Loucy (cell line): Measurements from ENCODE around the gene CLDN9.

Experiments used
- H2AFZ ChIP-seq: fragments of 200-600 bp; sonication (generic); 2 replicates; pipeline ENCODE4 v1.6.0; 2016; ENCODE audit warnings: antibody characterized with exemption, mild to moderate bottlenecking, low read length, moderate library complexity
- H3F3A ChIP-seq: fragments of 200-600 bp; 2 replicates; pipeline ENCODE4 v1.6.0; 2016; ENCODE audit warnings: antibody characterized with exemption, low read depth, mild to moderate bottlenecking
- H3K27me3 ChIP-seq: fragments of 200-600 bp; sonication (generic); 2 replicates; pipeline ENCODE4 v1.6.1; 2014; ENCODE audit warnings: low read length, mild to moderate bottlenecking; ENCODE audit not compliant: insufficient read depth, poor library complexity, severe bottlenecking
- H3K36me3 ChIP-seq: fragments of 200-600 bp; sonication (generic); 2 replicates; pipeline ENCODE4 v1.6.1; 2016; ENCODE audit warnings: low read length; ENCODE audit not compliant: insufficient read depth
- H3K4me1 ChIP-seq: fragments of 200-600 bp; sonication (generic); 2 replicates; pipeline ENCODE4 v1.5.1; 2014; ENCODE audit warnings: low read length, mild to moderate bottlenecking; ENCODE audit not compliant: insufficient read depth, poor library complexity, severe bottlenecking
- H3K4me2 ChIP-seq: fragments of 200-600 bp; sonication (generic); 2 replicates; pipeline ENCODE4 v1.6.0; 2014; ENCODE audit warnings: antibody characterized with exemption, low read length, low read depth, mild to moderate bottlenecking; ENCODE audit not compliant: poor library complexity, severe bottlenecking
- H3K4me3 ChIP-seq: fragments of 200-600 bp; sonication (generic); 2 replicates; pipeline ENCODE4 v1.5.1; 2014; ENCODE audit warnings: low read length, mild to moderate bottlenecking, mixed read lengths; ENCODE audit not compliant: poor library complexity, severe bottlenecking
- H3K79me2 ChIP-seq: fragments of 200-600 bp; sonication (generic); 2 replicates; pipeline ENCODE4 v1.6.1; 2014; ENCODE audit warnings: low read length; ENCODE audit not compliant: insufficient read depth
- H3K9ac ChIP-seq: fragments of 200-600 bp; sonication (generic); 2 replicates; pipeline ENCODE4 v1.6.0; 2014; ENCODE audit warnings: mild to moderate bottlenecking, low read depth, low read length, moderate library complexity; ENCODE audit not compliant: poor library complexity, severe bottlenecking
- H3K9me2 ChIP-seq: fragments of 200-600 bp; sonication (generic); replicated peaks from 2 replicates; pipeline ENCODE4 v1.6.1; 2016; ENCODE audit warnings: low read depth, low read length, mixed read lengths
- H3K9me3 ChIP-seq: fragments of 200-600 bp; sonication (generic); 2 replicates; pipeline ENCODE4 v1.6.1; 2014; ENCODE audit warnings: mild to moderate bottlenecking, antibody characterized with exemption, low read length, low read depth; ENCODE audit not compliant: insufficient read depth
- H4K20me1 ChIP-seq: fragments of 200-600 bp; sonication (generic); 2 replicates; pipeline ENCODE4 v1.6.0; 2014; ENCODE audit warnings: antibody characterized with exemption, low read length, mild to moderate bottlenecking; ENCODE audit not compliant: insufficient read depth, poor library complexity, severe bottlenecking
- CTCF ChIP-seq: fragments of 200-600 bp; sonication (generic); conservative IDR thresholded peaks from 2 replicates; pipeline ENCODE4 v1.5.1; 2014; ENCODE audit warnings: mild to moderate bottlenecking, antibody characterized with exemption, low read length
- EZH2phosphoT487 ChIP-seq: fragments of 200-600 bp; IDR thresholded peaks from 2 replicates; pipeline ENCODE4 v1.6.1; 2018; ENCODE audit warnings: antibody characterized with exemption, mild to moderate bottlenecking, moderate library complexity, borderline replicate concordance

CLDN9 gene

GRCh38 chr16:3030222-3031212, 17.8 kb downstream of the CLDN9 start:
- Histone ChIP-seq H3K4me2 (no peak overlapping the region), H3K9me3 (no peaks in the 10 kb centered on the region), H3K9me2 (no peaks in the 10 kb centered on the region), H3K36me3 (no peaks in the 10 kb centered on the region), H4K20me1 (no peaks in the 10 kb centered on the region), H3K79me2 (no peaks in the 10 kb centered on the region), H3K4me1 (no peaks in the 10 kb centered on the region), H3K27me3 (no peaks in the 10 kb centered on the region), H2AFZ (no peak overlapping the region), H3K4me3 (no peak overlapping the region), H3K9ac (no peak overlapping the region), H3F3A (no peaks in the 10 kb centered on the region)
- no peak for TF ChIP-seq EZH2phosphoT487
- TF ChIP-seq CTCF: no peak

DNA sequence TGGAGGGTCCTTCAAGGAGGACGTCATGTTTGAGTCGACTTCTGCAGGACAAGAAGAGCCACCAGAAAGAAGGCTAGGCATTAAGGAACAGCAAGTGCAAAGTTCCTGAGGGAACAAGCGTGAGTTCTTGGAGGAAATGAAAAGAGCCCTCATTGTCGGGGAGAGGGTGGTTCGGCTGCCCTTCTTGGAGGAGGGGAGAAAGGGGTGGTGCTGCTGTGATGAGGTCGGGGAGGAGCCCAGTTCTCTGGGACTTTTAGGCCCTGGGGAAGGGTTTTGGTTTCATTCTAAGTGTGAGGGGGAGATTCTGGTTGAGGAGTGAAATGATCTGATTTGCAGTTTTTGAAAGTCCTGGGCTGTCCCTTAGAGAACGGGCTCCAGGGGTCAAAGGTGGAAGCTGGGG, 19.9 kb downstream of the CLDN9 start:
- no peak for TF ChIP-seq EZH2phosphoT487
- TF ChIP-seq CTCF: no peak
- Histone ChIP-seq H3K9me3 (no peaks in the 10 kb centered on the region), H3K36me3 (no peaks in the 10 kb centered on the region), H3K27me3 (no peaks in the 10 kb centered on the region), H3K4me1 (no peaks in the 10 kb centered on the region), H3F3A (no peaks in the 10 kb centered on the region), H2AFZ (no peak overlapping the region), H3K79me2 (no peaks in the 10 kb centered on the region), H3K4me2 (no peak overlapping the region), H3K4me3 (no peak overlapping the region), H4K20me1 (no peaks in the 10 kb centered on the region), H3K9ac (no peak overlapping the region), H3K9me2 (no peaks in the 10 kb centered on the region)

DNA sequence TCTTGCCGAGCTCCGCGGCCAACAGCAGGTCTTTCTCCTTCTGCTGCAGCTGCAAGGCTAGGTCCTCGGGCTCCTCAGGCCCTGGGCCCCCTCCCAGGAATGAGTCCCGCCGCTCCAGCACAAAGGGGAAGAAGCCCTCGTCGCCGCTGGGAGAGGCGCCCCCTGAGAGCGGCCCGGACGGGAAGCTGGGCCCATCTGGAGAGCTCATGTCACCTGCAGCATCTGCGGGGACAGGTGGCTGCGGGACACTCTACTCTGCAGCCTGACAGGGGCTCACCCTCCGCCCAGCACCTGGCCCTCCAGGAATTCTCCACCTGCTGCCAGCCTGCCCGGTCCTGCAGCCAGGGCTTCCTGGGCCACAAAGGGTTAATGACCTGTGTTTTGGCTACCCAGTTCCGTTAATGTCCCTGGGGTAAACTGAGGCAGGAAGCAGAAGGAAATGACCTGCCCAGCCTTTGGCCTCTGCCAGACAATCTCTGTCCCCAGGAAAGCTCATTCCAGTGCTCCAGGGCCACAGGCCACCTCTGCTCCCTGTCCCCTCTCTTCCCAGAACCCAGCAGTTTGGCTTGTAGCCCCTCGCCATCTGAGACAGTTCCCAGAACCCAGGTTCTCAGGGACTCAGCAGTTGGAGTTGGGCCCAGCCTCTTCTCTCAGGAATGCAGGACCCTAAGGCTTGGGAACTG, 22.7 kb downstream of the CLDN9 start:
- no peaks in the 10 kb centered on the region for H3K4me1 ChIP-seq
- H3K9me2 ChIP-seq: no peaks in the 10 kb centered on the region
- TF ChIP-seq EZH2phosphoT487: no peak
- no peak for TF ChIP-seq CTCF
- H4K20me1 ChIP-seq: no peaks in the 10 kb centered on the region
- H3K9ac ChIP-seq: no peak overlapping the region
- no peaks in the 10 kb centered on the region for H3K79me2 ChIP-seq
- no peaks in the 10 kb centered on the region for H3K27me3 ChIP-seq
- H3K36me3 ChIP-seq: no peaks in the 10 kb centered on the region
- H3K4me2 ChIP-seq: no peak overlapping the region
- no peaks in the 10 kb centered on the region for H3F3A ChIP-seq
- no peaks in the 10 kb centered on the region for H3K9me3 ChIP-seq
- H3K4me3 ChIP-seq: no peak overlapping the region
- no peak overlapping the region for H2AFZ ChIP-seq
